Mucosa of stomach (tissue), 1 donor: ENCODE measurements around the gene DISC1.
"Not testable (repeated sequence)": the region's sequence is repeated elsewhere in the genome, so short reads cannot be mapped to it uniquely, and the experiment has no call there.

Experiments used
- H3K27me3 ChIP-seq: one replicate; pipeline ENCODE4 v1.7.0; 2013; ENCODE audit warnings: mild to moderate bottlenecking, low read length; ENCODE audit not compliant: control insufficient read depth, insufficient read depth
- H3K36me3 ChIP-seq: one replicate; pipeline ENCODE4 v1.7.0; 2013; ENCODE audit warnings: low read length; ENCODE audit not compliant: control insufficient read depth, insufficient read depth
- H3K4me1 ChIP-seq: one replicate; pipeline ENCODE4 v1.7.0; 2013; ENCODE audit warnings: mild to moderate bottlenecking, low read length; ENCODE audit not compliant: control insufficient read depth, insufficient read depth
- H3K4me3 ChIP-seq: one replicate; pipeline ENCODE4 v1.7.0; 2013; ENCODE audit warnings: low read length
- H3K9ac ChIP-seq: one replicate; pipeline ENCODE4 v1.7.0; 2013; ENCODE audit warnings: mild to moderate bottlenecking, low read length, moderate library complexity
- H3K9me3 ChIP-seq: one replicate; pipeline ENCODE4 v1.7.0; 2013; ENCODE audit warnings: mild to moderate bottlenecking, low read length, moderate library complexity; ENCODE audit not compliant: control insufficient read depth
- donor health status: Pancreatic carcinoma.

The DISC1 gene

DNA sequence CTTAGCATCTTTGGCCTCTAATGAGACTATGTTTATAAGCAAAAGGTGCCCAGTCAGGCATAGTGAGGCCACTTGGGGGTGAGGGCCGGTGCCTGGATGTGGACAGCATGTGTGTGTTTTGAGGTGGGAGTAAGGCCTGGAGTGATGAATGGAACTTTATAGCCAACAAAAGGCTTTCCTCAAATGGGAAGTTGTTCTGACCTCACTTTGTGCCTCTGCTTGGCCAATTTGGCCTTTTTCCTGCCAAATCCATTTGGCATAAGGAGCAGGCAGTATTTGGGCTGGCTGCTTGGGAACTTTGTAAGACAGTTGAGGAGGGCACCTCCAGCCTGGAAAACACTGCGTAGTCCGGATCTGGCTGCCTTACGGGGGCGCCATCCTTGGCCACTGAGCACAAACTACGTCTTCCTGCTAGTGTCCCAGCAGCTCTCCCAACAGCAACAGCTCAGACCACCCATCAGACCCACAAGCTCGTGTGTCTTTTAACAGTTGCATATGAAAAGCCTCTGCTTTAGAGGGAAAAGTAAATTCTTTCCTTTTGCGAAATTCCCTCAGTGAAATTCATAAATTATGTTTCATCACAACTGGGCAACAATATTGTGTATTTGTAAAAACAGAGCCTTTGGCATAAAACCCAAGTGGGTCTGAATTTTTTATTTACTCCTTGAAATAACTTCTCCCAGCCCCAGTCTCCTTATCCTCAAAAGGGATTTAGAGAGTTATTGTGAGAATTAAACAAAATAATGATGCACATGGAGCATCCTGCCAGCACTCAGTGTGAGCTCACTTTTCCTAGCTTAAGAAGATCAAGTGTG lies 322.9 kb downstream of the DISC1 start:
- Histone ChIP-seq H3K4me1 (no peaks in the 10 kb centered on the region), H3K4me3 (no peak overlapping the region), H3K9ac (no peak overlapping the region), H3K27me3 (no peaks in the 10 kb centered on the region), H3K36me3 (no peaks in the 10 kb centered on the region), H3K9me3 (no peaks in the 10 kb centered on the region)

DNA sequence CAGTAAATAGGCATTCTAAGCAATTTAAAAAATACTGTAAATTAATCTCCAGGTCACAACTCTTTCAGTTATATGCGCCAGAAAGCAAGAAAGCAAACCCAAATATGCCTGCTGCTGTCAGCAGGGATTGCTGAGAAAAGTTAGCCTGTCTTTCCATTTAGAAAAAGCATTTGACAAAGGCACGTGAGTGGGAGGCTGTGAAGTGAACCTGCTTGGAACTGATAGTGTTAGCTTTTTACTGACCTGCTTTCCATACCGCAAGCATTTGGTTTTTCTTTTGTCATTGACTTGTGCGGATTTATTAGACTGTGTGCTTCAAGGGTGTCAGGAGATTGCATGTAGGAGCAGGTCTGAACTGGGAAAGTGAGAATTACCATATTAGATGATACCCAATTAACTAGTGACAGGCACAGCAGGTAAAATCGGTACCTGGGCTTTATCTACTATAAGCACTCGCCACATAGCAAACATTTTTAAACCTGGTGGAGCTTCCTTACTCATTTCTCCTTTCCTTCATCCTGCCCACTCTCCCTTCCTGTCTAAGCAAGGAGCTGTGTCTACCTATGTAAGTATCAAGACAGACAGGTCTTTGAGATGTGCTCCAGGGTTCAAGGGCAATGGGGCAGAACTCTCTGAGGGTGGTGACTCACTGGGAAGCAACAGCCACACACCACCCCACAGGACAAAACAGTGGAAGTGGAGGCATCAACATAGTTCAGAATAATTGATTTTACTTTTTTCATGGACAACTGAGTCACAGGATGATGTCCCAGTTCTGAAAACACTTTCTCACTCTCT lies 323.9 kb downstream of the DISC1 start:
- no peaks in the 10 kb centered on the region for H3K9me3 ChIP-seq
- H3K27me3 ChIP-seq: no peaks in the 10 kb centered on the region
- H3K36me3 ChIP-seq: no peaks in the 10 kb centered on the region
- no peaks in the 10 kb centered on the region for H3K4me1 ChIP-seq
- H3K9ac ChIP-seq: no peak overlapping the region
- no peak overlapping the region for H3K4me3 ChIP-seq

DNA sequence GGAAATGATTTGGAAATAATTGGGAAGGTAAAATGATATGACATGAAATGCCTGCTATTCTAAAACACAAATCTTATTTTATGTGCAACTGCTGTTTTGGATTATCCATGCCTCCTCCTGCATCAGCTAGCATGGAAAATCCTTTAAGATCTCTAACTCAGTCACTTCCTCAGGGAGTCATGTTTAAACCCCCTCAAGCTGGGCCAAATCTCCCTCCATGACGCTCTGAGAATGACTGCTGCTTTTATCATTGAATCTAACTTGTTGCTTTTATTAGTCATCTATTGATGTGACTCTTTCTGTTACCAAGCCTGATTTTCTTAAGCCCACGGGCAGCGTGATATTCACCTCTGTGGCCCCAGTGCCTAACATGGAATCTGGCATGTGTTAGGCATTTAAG lies 324.8 kb downstream of the DISC1 start:
- H3K9ac ChIP-seq: no peak overlapping the region
- no peaks in the 10 kb centered on the region for H3K27me3 ChIP-seq
- H3K4me1 ChIP-seq: no peaks in the 10 kb centered on the region
- no peak overlapping the region for H3K4me3 ChIP-seq
- no peaks in the 10 kb centered on the region for H3K9me3 ChIP-seq
- no peaks in the 10 kb centered on the region for H3K36me3 ChIP-seq

DNA sequence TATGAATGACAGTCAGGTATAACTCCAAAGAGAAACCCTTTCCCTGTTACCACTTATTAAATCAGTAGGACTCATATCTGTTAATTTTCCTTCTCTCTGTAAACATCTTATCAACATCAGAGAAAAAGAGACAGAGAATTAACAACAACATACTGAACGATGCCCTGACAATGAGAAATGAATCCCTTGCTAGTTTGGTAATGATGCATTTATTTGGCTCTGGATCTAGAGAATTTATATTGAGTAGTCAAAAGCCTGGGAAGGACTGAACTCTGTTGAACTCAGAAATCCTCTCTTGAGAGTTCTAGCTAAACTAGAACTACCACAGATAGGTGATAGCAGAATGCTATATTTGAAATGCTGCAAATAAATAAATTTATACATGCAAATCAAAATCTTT lies 325.6 kb downstream of the DISC1 start:
- H3K36me3 ChIP-seq: no peaks in the 10 kb centered on the region
- H3K4me3 ChIP-seq: no peak overlapping the region

DNA sequence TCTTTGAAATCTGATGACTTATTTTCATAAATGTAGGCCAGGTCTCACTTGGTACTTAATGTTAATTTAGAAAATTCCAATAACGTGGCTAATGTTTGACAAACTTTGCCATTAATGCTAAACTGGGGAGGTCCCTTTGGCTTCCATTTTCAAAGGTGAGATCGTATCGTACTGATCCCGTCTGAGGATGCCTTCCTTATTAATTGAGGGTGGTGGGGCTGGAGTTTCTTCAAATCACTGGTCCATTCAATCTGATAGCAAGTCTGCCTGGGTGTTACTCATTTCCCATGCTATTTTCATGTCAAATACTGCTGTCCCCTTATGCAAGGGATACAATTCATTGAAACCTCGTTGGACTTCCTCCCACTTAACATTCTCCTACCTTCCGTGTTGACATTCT lies 327.1 kb downstream of the DISC1 start:
- H3K36me3 ChIP-seq: no peaks in the 10 kb centered on the region
- no peaks in the 10 kb centered on the region for H3K27me3 ChIP-seq
- no peaks in the 10 kb centered on the region for H3K4me1 ChIP-seq
- no peaks in the 10 kb centered on the region for H3K9me3 ChIP-seq
- H3K4me3 ChIP-seq: no peak overlapping the region
- H3K9ac ChIP-seq: no peak overlapping the region

More for the DNA sequence above, 325.6 kb downstream of the DISC1 start:
- Histone ChIP-seq H3K9me3 (no peaks in the 10 kb centered on the region), H3K4me1 (no peaks in the 10 kb centered on the region), H3K9ac (no peak overlapping the region), H3K27me3 (no peaks in the 10 kb centered on the region)

DNA sequence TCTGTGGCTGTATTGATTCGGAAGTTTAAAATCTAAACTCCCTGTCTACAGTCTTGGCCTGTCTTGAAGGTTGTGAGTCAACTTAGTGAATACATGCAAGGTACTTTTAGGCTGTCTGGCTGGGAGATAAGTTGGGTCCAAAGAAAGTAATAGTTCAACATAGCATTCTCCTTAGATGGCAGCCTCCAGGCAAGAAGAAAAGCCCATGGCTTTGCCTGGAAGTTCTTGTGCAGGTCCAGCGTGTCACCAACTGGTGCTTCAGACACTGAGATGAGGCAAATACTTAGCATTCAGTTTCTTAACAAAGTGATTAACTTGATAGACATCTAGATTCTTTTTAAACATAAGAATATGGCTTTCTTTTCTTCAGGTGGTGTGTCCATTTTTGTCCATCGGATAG lies 328.2 kb downstream of the DISC1 start:
- Histone ChIP-seq H3K4me3 (no peak overlapping the region), H3K4me1 (no peaks in the 10 kb centered on the region)

DNA sequence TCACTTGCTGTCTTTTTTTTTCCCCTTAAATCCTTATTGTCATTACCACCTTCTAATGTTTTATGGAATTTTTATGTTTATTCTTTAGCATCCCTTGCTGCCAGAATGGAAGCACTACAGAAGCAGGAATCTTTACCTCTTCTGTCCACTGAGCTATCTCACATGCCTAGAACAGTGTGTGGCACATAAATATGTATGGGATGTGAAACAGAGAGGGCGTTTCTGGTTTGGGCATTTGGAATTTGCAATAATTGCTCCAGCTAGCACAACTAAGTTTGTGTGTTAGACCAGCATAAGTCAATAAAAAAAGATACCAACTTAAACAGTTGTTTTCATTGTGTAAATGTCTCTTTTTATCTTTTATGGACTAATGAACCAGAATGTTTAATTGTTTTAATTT lies 330.8 kb downstream of the DISC1 start:
- no peaks in the 10 kb centered on the region for H3K9me3 ChIP-seq
- H3K4me1 ChIP-seq: no peaks in the 10 kb centered on the region
- no peak overlapping the region for H3K9ac ChIP-seq
- H3K4me3 ChIP-seq: no peak overlapping the region
- H3K27me3 ChIP-seq: no peaks in the 10 kb centered on the region
- no peaks in the 10 kb centered on the region for H3K36me3 ChIP-seq

More for the DNA sequence above, 328.2 kb downstream of the DISC1 start:
- H3K9me3 ChIP-seq: no peaks in the 10 kb centered on the region
- H3K27me3 ChIP-seq: no peaks in the 10 kb centered on the region
- no peaks in the 10 kb centered on the region for H3K36me3 ChIP-seq
- no peak overlapping the region for H3K9ac ChIP-seq

DNA sequence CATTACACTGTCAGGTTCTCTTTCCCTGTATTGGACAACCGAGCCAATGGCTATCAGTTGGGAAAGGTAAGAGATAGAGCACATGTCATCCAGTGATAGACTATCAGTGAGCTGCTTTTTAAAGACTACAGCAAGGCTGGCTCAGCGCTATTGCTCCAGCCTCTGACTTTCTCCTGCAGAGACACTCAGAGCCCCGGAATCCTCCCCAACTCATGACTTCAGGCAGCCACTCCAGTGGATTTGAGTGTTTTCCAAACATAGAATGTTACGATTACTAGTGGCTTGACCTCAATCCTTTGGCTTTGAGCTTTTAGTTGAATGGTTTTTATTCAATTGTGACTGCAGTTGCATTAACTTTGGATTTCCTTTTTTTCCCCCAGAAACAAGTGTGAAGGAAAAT lies 331.9 kb downstream of the DISC1 start:
- Histone ChIP-seq H3K36me3 (no peaks in the 10 kb centered on the region), H3K9ac (no peak overlapping the region), H3K4me1 (no peaks in the 10 kb centered on the region), H3K9me3 (no peaks in the 10 kb centered on the region), H3K27me3 (no peaks in the 10 kb centered on the region), H3K4me3 (no peak overlapping the region)

DNA sequence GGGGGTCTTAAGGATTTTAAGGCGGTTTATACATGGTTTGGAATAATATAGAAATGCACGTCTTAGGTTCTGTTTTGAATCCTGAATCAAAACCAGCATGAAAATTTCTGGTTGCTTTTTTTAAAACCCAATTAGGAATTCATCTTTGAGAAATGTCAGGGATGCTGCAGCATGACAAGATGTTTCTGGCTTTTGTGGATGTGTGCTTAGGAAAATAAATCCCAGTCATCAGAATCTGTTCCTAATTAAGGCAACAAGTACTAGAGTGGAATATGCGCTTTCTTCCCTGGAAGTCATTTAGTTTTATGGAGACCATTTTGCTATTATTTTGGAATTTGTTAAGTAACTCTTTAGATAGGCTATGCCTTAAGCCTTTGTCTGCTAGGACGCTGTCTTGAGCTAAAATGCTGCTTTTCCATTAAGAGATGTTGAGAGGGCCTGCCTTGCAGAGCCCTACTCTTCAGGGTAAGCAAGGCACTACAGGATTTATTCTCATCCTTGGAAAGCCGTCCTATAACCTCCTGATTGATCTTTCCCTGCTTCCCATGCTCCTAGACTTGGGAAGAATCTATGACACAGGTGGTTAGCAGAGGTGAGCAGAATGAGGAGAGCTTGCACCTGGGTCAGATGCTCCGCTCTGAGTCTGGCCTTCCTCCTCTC lies 332.8 kb downstream of the DISC1 start:
- H3K9me3 ChIP-seq: no peaks in the 10 kb centered on the region
- H3K36me3 ChIP-seq: no peaks in the 10 kb centered on the region
- no peak overlapping the region for H3K4me3 ChIP-seq
- H3K9ac ChIP-seq: no peak overlapping the region
- H3K4me1 ChIP-seq: no peaks in the 10 kb centered on the region
- H3K27me3 ChIP-seq: no peaks in the 10 kb centered on the region

DNA sequence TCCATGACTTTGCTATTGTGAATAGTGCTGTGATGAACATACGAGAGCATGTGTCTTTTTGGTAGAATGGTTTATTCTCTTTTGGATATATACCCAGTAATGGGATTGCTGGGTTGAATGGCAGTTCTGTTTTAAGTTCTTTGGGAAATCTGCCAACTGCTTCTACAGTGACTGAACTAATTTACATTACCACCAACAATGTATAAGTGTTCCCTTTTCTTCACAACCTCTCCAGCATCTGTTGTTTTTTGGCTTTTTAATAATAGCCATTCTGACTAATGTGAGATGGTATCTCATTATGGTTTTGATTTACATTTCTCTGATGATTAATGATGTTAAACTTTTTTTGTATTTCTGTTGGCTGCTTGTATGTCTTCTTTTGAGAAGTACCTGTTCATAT lies 335.2 kb downstream of the DISC1 start:
- not testable (repeated sequence) for H3K9ac ChIP-seq, H3K36me3 ChIP-seq, H3K27me3 ChIP-seq, H3K4me3 ChIP-seq, H3K9me3 ChIP-seq, H3K4me1 ChIP-seq

DNA sequence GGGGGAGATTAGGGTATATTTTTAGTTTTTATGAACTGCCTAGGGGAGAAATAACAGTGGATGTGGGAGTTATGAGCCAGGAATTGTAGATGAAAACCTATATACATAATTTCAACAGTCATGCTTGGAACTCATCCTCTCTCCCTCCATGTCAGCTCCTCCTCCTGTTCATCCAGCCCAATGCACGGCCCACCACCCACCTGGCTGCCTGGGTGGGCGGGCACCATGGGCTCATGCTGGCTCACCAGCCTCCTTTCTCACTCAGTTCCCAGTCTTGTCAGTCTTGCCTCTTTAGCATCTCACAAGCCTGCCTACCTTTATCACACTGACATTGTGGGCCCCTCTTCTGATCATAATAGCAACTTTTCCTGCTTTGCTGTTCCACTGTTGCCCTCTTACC lies 336.0 kb downstream of the DISC1 start:
- no peaks in the 10 kb centered on the region for H3K4me1 ChIP-seq
- H3K36me3 ChIP-seq: no peaks in the 10 kb centered on the region
- no peak overlapping the region for H3K9ac ChIP-seq
- H3K4me3 ChIP-seq: no peak overlapping the region
- no peaks in the 10 kb centered on the region for H3K27me3 ChIP-seq
- H3K9me3 ChIP-seq: no peaks in the 10 kb centered on the region

DNA sequence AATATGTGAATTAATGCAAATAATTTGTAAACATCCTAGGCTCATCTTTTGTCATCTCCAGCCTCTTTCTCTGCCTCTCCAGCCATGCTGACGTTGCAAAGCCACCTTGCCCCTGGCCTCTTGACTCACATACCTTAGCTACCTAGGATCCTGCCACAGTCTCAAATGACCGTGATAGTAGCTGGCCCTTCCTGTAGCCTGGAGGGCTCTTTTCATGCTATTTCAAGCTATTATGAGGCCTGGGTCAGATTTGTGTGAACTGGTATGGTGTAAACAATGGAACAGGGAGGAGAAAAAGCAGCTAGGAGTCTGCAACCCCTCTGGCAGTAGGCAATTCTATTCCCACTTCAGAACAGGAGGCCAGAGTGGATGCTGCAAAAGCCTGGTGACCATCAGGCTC lies 337.7 kb downstream of the DISC1 start:
- no peak overlapping the region for H3K9ac ChIP-seq
- no peaks in the 10 kb centered on the region for H3K27me3 ChIP-seq
- H3K36me3 ChIP-seq: no peaks in the 10 kb centered on the region
- no peaks in the 10 kb centered on the region for H3K4me1 ChIP-seq
- no peak overlapping the region for H3K4me3 ChIP-seq
- no peaks in the 10 kb centered on the region for H3K9me3 ChIP-seq
